Suprapubic skin (tissue), 4 donors: ENCODE results near the gene ALG14. TPM values are rescaled to one million over a fixed set of nuclear protein-coding genes. Genes with fewer than 3 reads are reported as not detected.

ENCODE experiments used
- DNase-seq, 2 donors: peaks; one replicate each; pipeline ENCODE4 v3.0.0-alpha.2; 2019; ENCODE audit warnings: low spot score in 2 of 2
- H3K27ac ChIP-seq: fragments of 200-600 bp; sonication (generic); one replicate; pipeline ENCODE4 v1.5.1; 2019
- H3K27me3 ChIP-seq: fragments of 200-600 bp; sonication (generic); one replicate; pipeline ENCODE4 v1.5.1; 2019
- H3K36me3 ChIP-seq: fragments of 200-600 bp; sonication (generic); one replicate; pipeline ENCODE4 v1.5.1; 2019
- H3K4me1 ChIP-seq: fragments of 200-600 bp; sonication (generic); one replicate; pipeline ENCODE4 v1.5.1; 2019
- H3K4me3 ChIP-seq: fragments of 200-600 bp; sonication (generic); one replicate; pipeline ENCODE4 v1.5.1; 2019; ENCODE audit warnings: mild to moderate bottlenecking
- H3K9me3 ChIP-seq: fragments of 200-600 bp; sonication (generic); one replicate; pipeline ENCODE4 v1.5.1; 2019
- CTCF ChIP-seq, 2 donors: fragments of 200-600 bp in 1 of 2; fragments of 450-650 bp in 1 of 2; sonication (generic) in 1 of 2; IDR thresholded peaks; one replicate each; pipeline ENCODE4 v1.5.1; 2016 to 2019; ENCODE audit warnings: antibody characterized with exemption in 2 of 2, mild to moderate bottlenecking in 1 of 2, moderate library complexity in 1 of 2
- EP300 ChIP-seq: sonication (generic); formaldehyde crosslinking; IDR thresholded peaks from one replicate; pipeline ENCODE4 v1.6.1; 2017; ENCODE audit warnings: antibody characterized with exemption
- POLR2A ChIP-seq, 2 donors: fragments of 450-650 bp; IDR thresholded peaks; one replicate each; pipeline ENCODE4 v1.6.1; 2017; ENCODE audit warnings: antibody characterized with exemption in 2 of 2, mild to moderate bottlenecking in 2 of 2, moderate library complexity in 2 of 2
- POLR2AphosphoS5 ChIP-seq, 3 donors: sonication (generic); formaldehyde crosslinking; IDR thresholded peaks; one replicate each; pipeline ENCODE4 v1.6.1; 2017; ENCODE audit warnings: antibody characterized with exemption in 3 of 3
- WGBS: methylation state at CpG from one replicate; pipeline ENCODE4 v1.1.5; 2018; 5-methylcytosine and 5-hydroxymethylcytosine counted together
- total RNA-seq, 4 donors: library from RNA; depleted of rRNA; stranded (reverse); fragments of >200 nt; gene quantifications; one replicate each; pipeline ENCODE4 v1.1.0, GENCODE V29; 2016

ALG14 gene
- total RNA-seq, 4 donors from 2014 or later: 0.80 to 1.6 (median 1.1) TPM

- H3K27me3 ChIP-seq: no peaks in the 10 kb centered on the region
- TF ChIP-seq POLR2AphosphoS5 (IDR thresholded peaks at IDR 0.05): no peak
- no peak for TF ChIP-seq POLR2A (IDR thresholded peaks at IDR 0.05)
- no peak for TF ChIP-seq CTCF (IDR thresholded peaks at IDR 0.05)
- no peak for TF ChIP-seq EP300
- H3K4me3 ChIP-seq: no peak overlapping the region
- no peak overlapping the region for H3K27ac ChIP-seq
- no peaks in the 10 kb centered on the region for H3K9me3 ChIP-seq
- H3K4me1 ChIP-seq: peaks cover 40% of the 10 kb centered on the region
- H3K36me3 ChIP-seq: no peaks in the 10 kb centered on the region
- no peak for DNase-seq
- WGBS: 87% methylated on average over 6 of the region's 6 CpGs
These were observed 119.0 kb downstream of the ALG14 start for GRCh38 chr1:94953746-94954145.

- no peaks in the 10 kb centered on the region for H3K9me3 ChIP-seq
- H3K4me1 ChIP-seq: peaks cover 40% of the 10 kb centered on the region
- no peak overlapping the region for H3K4me3 ChIP-seq
- no peak for DNase-seq
- no peaks in the 10 kb centered on the region for H3K27me3 ChIP-seq
- H3K36me3 ChIP-seq: no peaks in the 10 kb centered on the region
- no peak overlapping the region for H3K27ac ChIP-seq
- no peak for TF ChIP-seq POLR2A (IDR thresholded peaks at IDR 0.05)
These were observed 119.6 kb downstream of the ALG14 start for GRCh38 chr1:94953107-94953506.

GRCh38 chr1:94952539-94952938, 120.2 kb downstream of the ALG14 start:
- H3K27ac ChIP-seq: no peak overlapping the region
- TF ChIP-seq POLR2A (IDR thresholded peaks at IDR 0.05) (no peak), POLR2AphosphoS5 (IDR thresholded peaks at IDR 0.05) (no peak)
- no peak for DNase-seq
- H3K27me3 ChIP-seq: no peaks in the 10 kb centered on the region
- no peak overlapping the region for H3K4me3 ChIP-seq
- no peaks in the 10 kb centered on the region for H3K36me3 ChIP-seq
- H3K4me1 ChIP-seq: peaks cover 40% of the 10 kb centered on the region
- 89% methylated on average over 5 of the region's 5 CpGs for WGBS
- H3K9me3 ChIP-seq: no peaks in the 10 kb centered on the region

GRCh38 chr1:94951509-94952208, 121.1 kb downstream of the ALG14 start:
- H3K4me1 ChIP-seq: peaks cover 48% of the 10 kb centered on the region
- H3K4me3 ChIP-seq: no peak overlapping the region
- H3K27ac ChIP-seq: no peak overlapping the region
- no peak for DNase-seq
- H3K9me3 ChIP-seq: no peaks in the 10 kb centered on the region
- TF ChIP-seq POLR2AphosphoS5 (IDR thresholded peaks at IDR 0.05): peak in 1 of 3 donors; percentile 28
- no peak for TF ChIP-seq CTCF (IDR thresholded peaks at IDR 0.05)
- H3K36me3 ChIP-seq: no peaks in the 10 kb centered on the region
- H3K27me3 ChIP-seq: no peaks in the 10 kb centered on the region
- WGBS: 52% methylated on average over 5 of the region's 5 CpGs

- H3K36me3 ChIP-seq: no peaks in the 10 kb centered on the region
- WGBS: 41% methylated on average over 2 of the region's 2 CpGs
- no peaks in the 10 kb centered on the region for H3K9me3 ChIP-seq
- no peaks in the 10 kb centered on the region for H3K27me3 ChIP-seq
- DNase-seq: no peak
- peaks cover 47% of the 10 kb centered on the region for H3K4me1 ChIP-seq
- TF ChIP-seq POLR2AphosphoS5 (IDR thresholded peaks at IDR 0.05) (no peak), EP300 (no peak), POLR2A (IDR thresholded peaks at IDR 0.05) (no peak), CTCF (IDR thresholded peaks at IDR 0.05) (no peak)
- H3K27ac ChIP-seq: no peak overlapping the region
- H3K4me3 ChIP-seq: no peak overlapping the region
These were observed 121.7 kb downstream of the ALG14 start for GRCh38 chr1:94951046-94951445.

GRCh38 chr1:94949681-94950661, 122.8 kb downstream of the ALG14 start:
- H3K27me3 ChIP-seq: no peaks in the 10 kb centered on the region
- WGBS: 47% methylated on average over 4 of the region's 4 CpGs
- DNase-seq: no peak
- no peaks in the 10 kb centered on the region for H3K36me3 ChIP-seq
- no peaks in the 10 kb centered on the region for H3K9me3 ChIP-seq
- no peak overlapping the region for H3K4me3 ChIP-seq
- H3K4me1 ChIP-seq: peaks cover 40% of the 10 kb centered on the region
- TF ChIP-seq CTCF (IDR thresholded peaks at IDR 0.05): no peak
- no peak for TF ChIP-seq POLR2A (IDR thresholded peaks at IDR 0.05)
- no peak for TF ChIP-seq POLR2AphosphoS5 (IDR thresholded peaks at IDR 0.05)
- TF ChIP-seq EP300: no peak
- H3K27ac ChIP-seq: no peak overlapping the region
